Activated CD4-positive, alpha-beta memory T cell treated with anti-CD3 and anti-CD28 coated beads for 36 hours (primary cell): ENCODE data around the gene ERC1. TPM values are rescaled to one million over a fixed set of nuclear protein-coding genes. Genes with fewer than 3 reads are reported as not detected.

Source experiments
- CTCF ChIA-PET: fragments of 350-600 bp; sonication (Branson Sonifier 250); formaldehyde crosslinking; loops from one replicate; lab custom pipeline; 2021; ENCODE audit warnings: antibody characterized with exemption, inconsistent platforms; lab: Charles Lee
- POLR2A ChIA-PET: fragments of 350-600 bp; sonication (Branson Sonifier 250); formaldehyde crosslinking; loops from one replicate; lab custom pipeline; 2021; ENCODE audit warnings: antibody characterized with exemption; lab: Charles Lee
- DNase-seq: peaks from one replicate; pipeline ENCODE4 v3.0.0-alpha.2; 2020
- H3K27ac Mint-ChIP-seq: one replicate; pipeline ENCODE4 v1.8.0; 2021; ENCODE audit warnings: mixed read lengths
- H3K27me3 Mint-ChIP-seq: one replicate; pipeline ENCODE4 v1.8.0; 2021; ENCODE audit warnings: mixed read lengths
- H3K36me3 Mint-ChIP-seq: one replicate; pipeline ENCODE4 v1.8.0; 2021; ENCODE audit warnings: mixed read lengths
- H3K4me1 Mint-ChIP-seq: one replicate; pipeline ENCODE4 v1.8.0; 2021; ENCODE audit warnings: low read depth, mixed read lengths
- H3K4me3 Mint-ChIP-seq: one replicate; pipeline ENCODE4 v1.8.0; 2021; ENCODE audit warnings: mild to moderate bottlenecking, mixed read lengths
- H3K9me3 Mint-ChIP-seq: one replicate; pipeline ENCODE4 v1.8.0; 2021; ENCODE audit warnings: mixed read lengths
- intact Hi-C: fragments of 100-400 bp; cut with micrococcal nuclease; formaldehyde crosslinking; loops from one replicate; pipeline ENCODE4 v1.15.1; 2023
- total RNA-seq, 2 experiments: library from RNA; stranded (reverse); gene quantifications; one replicate each; pipeline ENCODE4 v1.2.3, GENCODE V29; 2021

The ERC1 gene
- total RNA-seq, 2 experiments from 2014 or later = 19.1 to 21.8 TPM

GRCh38 chr12:958588-959123, 32.4 kb upstream of the ERC1 start:
- no peak for DNase-seq
- no peaks in the 10 kb centered on the region for H3K9me3 Mint-ChIP-seq
- POLR2A ChIA-PET = no interaction called here
- no peaks in the 10 kb centered on the region for H3K27me3 Mint-ChIP-seq
- CTCF ChIA-PET = no interaction called here
- no peak overlapping the region for H3K27ac Mint-ChIP-seq
- peaks cover 4% of the 10 kb centered on the region for H3K4me1 Mint-ChIP-seq
- intact Hi-C loops = no loop called here
- no peaks in the 10 kb centered on the region for H3K36me3 Mint-ChIP-seq
- no peak overlapping the region for H3K4me3 Mint-ChIP-seq

GRCh38 chr12:966724-967123, 24.3 kb upstream of the ERC1 start:
- intact Hi-C loops = no loop called here
- ChIA-PET POLR2A (no interaction called here), CTCF (no interaction called here)
- Mint-ChIP-seq H3K4me1 (no peaks in the 10 kb centered on the region), H3K27me3 (no peaks in the 10 kb centered on the region), H3K4me3 (no peak overlapping the region), H3K27ac (no peak overlapping the region), H3K36me3 (no peaks in the 10 kb centered on the region), H3K9me3 (no peaks in the 10 kb centered on the region)
- DNase-seq = no peak

GRCh38 chr12:967641-968040, 23.4 kb upstream of the ERC1 start:
- DNase-seq = no peak
- ChIA-PET CTCF (interaction anchor here (0.9 to 1.1 kb wide), 2 partner anchors 10 to 398 kb away, joined by 3 to 4 read pairs; no protein-coding TSS in a partner anchor), POLR2A (no interaction called here)
- no peaks in the 10 kb centered on the region for H3K4me1 Mint-ChIP-seq
- no peak overlapping the region for H3K27ac Mint-ChIP-seq
- H3K4me3 Mint-ChIP-seq = no peak overlapping the region
- intact Hi-C loops = no loop called here
- H3K9me3 Mint-ChIP-seq = no peaks in the 10 kb centered on the region
- H3K36me3 Mint-ChIP-seq = no peaks in the 10 kb centered on the region
- H3K27me3 Mint-ChIP-seq = no peaks in the 10 kb centered on the region

GRCh38 chr12:968545-968944, 22.5 kb upstream of the ERC1 start:
- no peak overlapping the region for H3K4me3 Mint-ChIP-seq
- POLR2A ChIA-PET = no interaction called here
- no peak overlapping the region for H3K27ac Mint-ChIP-seq
- no peaks in the 10 kb centered on the region for H3K4me1 Mint-ChIP-seq
- CTCF ChIA-PET = interaction anchor here (1.1 kb wide), 1 partner anchor 398 kb away, joined by 4 read pairs; no protein-coding TSS in a partner anchor
- no peaks in the 10 kb centered on the region for H3K27me3 Mint-ChIP-seq
- intact Hi-C loops = no loop called here
- no peak for DNase-seq
- H3K9me3 Mint-ChIP-seq = no peaks in the 10 kb centered on the region
- no peaks in the 10 kb centered on the region for H3K36me3 Mint-ChIP-seq

- Mint-ChIP-seq H3K4me3 (no peak overlapping the region), H3K4me1 (no peaks in the 10 kb centered on the region), H3K36me3 (no peaks in the 10 kb centered on the region), H3K27ac (no peak overlapping the region), H3K9me3 (no peaks in the 10 kb centered on the region), H3K27me3 (no peaks in the 10 kb centered on the region)
- POLR2A ChIA-PET = no interaction called here
- no peak for DNase-seq
- intact Hi-C loops = no loop called here
- CTCF ChIA-PET = interaction anchor here (1.3 kb wide), 1 partner anchor 613 kb away, joined by 3 read pairs; no protein-coding TSS in a partner anchor
Measured at GRCh38 chr12:969821-970220, 21.2 kb upstream of the ERC1 start.

GRCh38 chr12:971991-972390, 19.0 kb upstream of the ERC1 start:
- DNase-seq = no peak
- Mint-ChIP-seq H3K36me3 (no peaks in the 10 kb centered on the region), H3K4me3 (no peak overlapping the region), H3K9me3 (no peaks in the 10 kb centered on the region), H3K4me1 (no peaks in the 10 kb centered on the region), H3K27me3 (no peaks in the 10 kb centered on the region), H3K27ac (no peak overlapping the region)
- ChIA-PET CTCF (no interaction called here), POLR2A (no interaction called here)
- intact Hi-C loops = no loop called here

DNA sequence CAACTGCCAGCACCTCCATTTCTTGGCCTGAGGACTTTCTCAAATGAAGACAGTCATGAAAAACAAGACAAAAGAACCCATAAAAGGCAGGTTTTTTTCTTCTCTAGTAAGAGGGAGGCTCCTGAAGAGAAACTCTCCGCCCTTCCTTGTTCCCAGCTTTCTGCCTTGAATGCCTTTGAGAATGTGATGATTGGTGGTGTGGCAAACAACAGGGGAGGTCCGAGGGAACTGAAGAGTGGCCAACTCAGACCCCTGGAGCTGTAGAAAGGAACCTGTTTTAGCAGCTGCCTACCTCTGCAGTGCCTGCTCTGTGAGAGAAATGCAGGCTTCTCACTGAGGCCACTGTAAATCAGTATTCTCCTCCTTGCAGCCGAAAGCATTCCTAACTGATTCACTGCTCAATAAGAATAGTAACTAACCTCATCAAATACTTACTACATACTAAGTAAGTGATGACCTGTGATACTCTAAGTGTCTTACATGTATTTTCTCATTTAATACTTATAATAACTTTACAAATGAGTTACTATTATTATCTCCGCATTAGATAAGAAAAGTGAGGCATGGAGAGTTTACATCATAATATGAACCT, 16.7 kb upstream of the ERC1 start:
- intact Hi-C loops = no loop called here
- H3K4me3 Mint-ChIP-seq = no peak overlapping the region
- no peaks in the 10 kb centered on the region for H3K36me3 Mint-ChIP-seq
- H3K27ac Mint-ChIP-seq = no peak overlapping the region
- no peaks in the 10 kb centered on the region for H3K27me3 Mint-ChIP-seq
- no peaks in the 10 kb centered on the region for H3K4me1 Mint-ChIP-seq
- ChIA-PET POLR2A (no interaction called here), CTCF (no interaction called here)
- no peak for DNase-seq
- H3K9me3 Mint-ChIP-seq = no peaks in the 10 kb centered on the region

- intact Hi-C loops = no loop called here
- ChIA-PET CTCF (no interaction called here), POLR2A (no interaction called here)
- DNase-seq = no peak
- H3K27ac Mint-ChIP-seq = no peak overlapping the region
- no peak overlapping the region for H3K4me3 Mint-ChIP-seq
- H3K36me3 Mint-ChIP-seq = no peaks in the 10 kb centered on the region
- H3K27me3 Mint-ChIP-seq = no peaks in the 10 kb centered on the region
- no peaks in the 10 kb centered on the region for H3K9me3 Mint-ChIP-seq
- peaks cover 3% of the 10 kb centered on the region for H3K4me1 Mint-ChIP-seq
Measured at GRCh38 chr12:976644-977043, 14.4 kb upstream of the ERC1 start.

GRCh38 chr12:977156-977555, 13.9 kb upstream of the ERC1 start:
- no peak for DNase-seq
- CTCF ChIA-PET = interaction anchor here (0.9 kb wide), 1 partner anchor 10 kb away, joined by 3 read pairs; no protein-coding TSS in a partner anchor
- Mint-ChIP-seq H3K4me3 (no peak overlapping the region), H3K9me3 (no peaks in the 10 kb centered on the region), H3K4me1 (peaks cover 5% of the 10 kb centered on the region), H3K27me3 (no peaks in the 10 kb centered on the region), H3K27ac (no peak overlapping the region), H3K36me3 (no peaks in the 10 kb centered on the region)
- POLR2A ChIA-PET = no interaction called here
- intact Hi-C loops = no loop called here

DNA sequence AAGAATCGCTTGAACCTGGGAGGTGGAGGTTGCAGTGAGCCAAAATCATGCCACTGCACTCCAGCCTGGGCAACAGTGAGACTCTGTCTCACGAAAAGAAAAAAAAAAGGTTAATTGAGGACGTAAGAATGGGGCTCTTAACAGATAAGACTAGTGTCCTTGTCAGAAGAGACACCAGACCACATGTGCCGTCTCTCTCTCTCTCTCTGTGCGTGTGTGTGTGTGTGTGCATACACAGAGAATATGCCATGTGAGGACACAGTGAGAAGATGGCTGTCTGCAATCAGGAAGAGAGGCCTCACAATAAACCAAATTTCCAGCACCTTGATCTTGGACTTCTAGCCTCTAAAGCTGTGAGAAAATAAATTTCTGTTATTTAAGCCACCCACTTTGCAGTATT, 11.7 kb upstream of the ERC1 start:
- intact Hi-C loops = no loop called here
- H3K27ac Mint-ChIP-seq = no peak overlapping the region
- ChIA-PET POLR2A (no interaction called here), CTCF (no interaction called here)
- H3K4me3 Mint-ChIP-seq = no peak overlapping the region
- H3K9me3 Mint-ChIP-seq = no peaks in the 10 kb centered on the region
- H3K27me3 Mint-ChIP-seq = no peaks in the 10 kb centered on the region
- H3K36me3 Mint-ChIP-seq = no peaks in the 10 kb centered on the region
- no peak for DNase-seq
- H3K4me1 Mint-ChIP-seq = peaks cover 7% of the 10 kb centered on the region

GRCh38 chr12:981176-981828, 9.7 kb upstream of the ERC1 start:
- no peak for DNase-seq
- H3K27ac Mint-ChIP-seq = no peak overlapping the region
- H3K4me3 Mint-ChIP-seq = no peak overlapping the region
- ChIA-PET POLR2A (no interaction called here), CTCF (interaction anchor here (0.6 kb wide), 1 partner anchor 167 kb away, joined by 3 read pairs; no protein-coding TSS in a partner anchor)
- peaks cover 7% of the 10 kb centered on the region for H3K4me1 Mint-ChIP-seq
- no peaks in the 10 kb centered on the region for H3K9me3 Mint-ChIP-seq
- H3K27me3 Mint-ChIP-seq = no peaks in the 10 kb centered on the region
- intact Hi-C loops = no loop called here
- no peaks in the 10 kb centered on the region for H3K36me3 Mint-ChIP-seq

- peaks cover 7% of the 10 kb centered on the region for H3K4me1 Mint-ChIP-seq
- intact Hi-C loops = no loop called here
- H3K27me3 Mint-ChIP-seq = no peaks in the 10 kb centered on the region
- H3K27ac Mint-ChIP-seq = no peak overlapping the region
- H3K4me3 Mint-ChIP-seq = no peak overlapping the region
- no peaks in the 10 kb centered on the region for H3K36me3 Mint-ChIP-seq
- DNase-seq = no peak
- no peaks in the 10 kb centered on the region for H3K9me3 Mint-ChIP-seq
- POLR2A ChIA-PET = no interaction called here
- CTCF ChIA-PET = no interaction called here
Measured at GRCh38 chr12:981961-982360, 9.1 kb upstream of the ERC1 start.

- Mint-ChIP-seq H3K27me3 (no peaks in the 10 kb centered on the region), H3K4me1 (peaks cover 26% of the 10 kb centered on the region), H3K27ac (no peak overlapping the region), H3K9me3 (no peaks in the 10 kb centered on the region), H3K36me3 (no peaks in the 10 kb centered on the region), H3K4me3 (no peak overlapping the region)
- DNase-seq = no peak
- POLR2A ChIA-PET = no interaction called here
- intact Hi-C loops = no loop called here
- CTCF ChIA-PET = no interaction called here
Measured at GRCh38 chr12:988646-989045, 2.4 kb upstream of the ERC1 start.
